HG03095 (cell line): ENCODE measurements around the gene ZSWIM8.
"Not testable (repeated sequence)": the region's sequence is repeated elsewhere in the genome, so short reads cannot be mapped to it uniquely, and the experiment has no call there.

ENCODE experiments used
- ATAC-seq: cut with Tn5 transposase; IDR thresholded peaks from one replicate; pipeline ENCODE4 v1.9.1; 2021; ENCODE audit warnings: moderate library complexity; ENCODE audit not compliant: unreplicated experiment

Gene ZSWIM8

DNA sequence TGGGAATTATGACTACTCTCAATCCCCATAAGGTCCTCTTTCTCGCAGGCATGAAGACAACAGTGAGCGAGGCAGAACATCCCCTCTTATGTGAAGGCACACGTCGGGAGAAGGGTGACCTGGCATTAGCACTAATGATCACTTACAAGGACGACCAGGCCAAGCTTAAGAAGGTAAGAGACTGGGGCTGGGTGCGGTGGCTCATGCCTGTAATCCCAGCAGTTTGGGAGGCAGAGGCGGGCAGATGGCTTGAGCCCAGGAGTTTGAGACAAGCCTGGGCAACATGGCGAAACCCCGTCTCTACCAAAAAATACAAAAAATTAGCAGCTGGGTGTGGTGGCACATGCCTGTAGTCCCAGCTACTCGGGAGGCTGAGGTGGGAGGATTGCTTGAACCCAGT lies 10.1 kb downstream of the ZSWIM8 start:
- not testable (repeated sequence) for ATAC-seq

DNA sequence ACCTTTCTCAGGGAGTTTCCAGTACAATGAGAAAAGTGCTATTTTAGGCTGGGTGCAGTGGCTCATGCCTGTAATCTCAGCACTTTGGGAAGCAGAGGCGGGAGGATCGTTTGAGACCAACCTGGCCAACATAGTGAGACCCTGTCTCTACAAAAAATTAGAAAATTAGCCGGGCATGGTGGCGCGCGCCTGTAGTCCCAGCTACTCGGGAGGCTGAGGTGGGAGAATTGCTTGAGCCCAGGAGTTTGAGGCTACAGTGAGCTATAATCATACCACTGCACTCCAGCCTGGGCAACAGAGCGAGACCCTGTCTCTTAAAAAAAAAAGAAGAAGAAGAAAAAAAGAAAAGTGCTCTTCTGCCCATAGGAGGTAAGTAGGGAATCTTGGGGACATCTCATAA lies 10.6 kb downstream of the ZSWIM8 start:
- ATAC-seq, result not testable (repeated sequence)

DNA sequence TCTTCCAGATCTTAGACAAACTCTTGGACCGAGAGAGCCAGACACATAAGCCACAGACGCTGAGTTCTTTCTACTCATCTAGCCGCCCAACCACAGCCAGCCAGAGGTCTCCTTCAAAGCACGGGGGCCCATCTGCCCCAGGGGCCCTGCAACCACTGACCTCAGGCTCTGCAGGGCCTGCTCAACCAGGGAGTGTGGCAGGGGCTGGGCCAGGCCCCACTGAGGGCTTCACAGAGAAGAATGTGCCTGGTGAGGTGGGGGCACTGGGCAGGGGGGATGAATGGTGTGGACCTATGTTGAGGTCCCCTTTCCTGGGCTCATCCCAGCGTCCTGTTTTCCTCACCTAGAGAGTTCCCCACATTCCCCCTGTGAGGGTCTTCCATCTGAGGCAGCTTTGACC lies 11.4 kb downstream of the ZSWIM8 start:
- ATAC-seq, result no peak

DNA sequence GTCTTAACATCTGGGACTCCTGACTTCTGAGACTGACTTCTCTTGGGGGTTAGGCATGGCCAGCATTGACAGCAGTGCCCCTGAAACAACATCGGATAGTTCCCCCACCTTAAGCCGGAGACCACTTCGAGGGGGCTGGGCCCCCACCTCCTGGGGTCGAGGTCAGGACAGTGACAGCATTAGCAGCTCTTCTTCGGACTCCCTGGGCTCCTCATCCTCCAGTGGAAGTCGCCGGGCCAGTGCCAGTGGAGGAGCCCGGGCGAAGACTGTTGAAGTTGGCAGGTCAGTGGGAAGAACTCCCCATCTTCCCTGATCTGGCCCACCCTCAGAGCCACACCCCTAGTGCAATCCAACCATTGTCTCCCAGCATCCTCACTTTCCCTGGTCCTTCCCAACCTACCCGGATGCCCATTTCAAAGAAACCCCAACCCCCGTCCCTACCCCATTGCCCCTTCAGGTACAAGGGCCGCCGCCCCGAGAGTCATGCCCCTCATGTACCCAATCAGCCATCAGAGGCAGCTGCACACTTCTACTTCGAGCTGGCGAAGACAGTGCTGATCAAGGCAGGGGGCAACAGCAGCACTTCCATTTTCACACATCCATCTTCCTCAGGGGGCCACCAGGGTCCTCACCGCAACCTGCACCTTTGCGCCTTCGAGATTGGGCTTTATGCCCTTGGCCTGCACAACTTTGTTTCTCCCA lies 12.1 kb downstream of the ZSWIM8 start:
- no peak for ATAC-seq

DNA sequence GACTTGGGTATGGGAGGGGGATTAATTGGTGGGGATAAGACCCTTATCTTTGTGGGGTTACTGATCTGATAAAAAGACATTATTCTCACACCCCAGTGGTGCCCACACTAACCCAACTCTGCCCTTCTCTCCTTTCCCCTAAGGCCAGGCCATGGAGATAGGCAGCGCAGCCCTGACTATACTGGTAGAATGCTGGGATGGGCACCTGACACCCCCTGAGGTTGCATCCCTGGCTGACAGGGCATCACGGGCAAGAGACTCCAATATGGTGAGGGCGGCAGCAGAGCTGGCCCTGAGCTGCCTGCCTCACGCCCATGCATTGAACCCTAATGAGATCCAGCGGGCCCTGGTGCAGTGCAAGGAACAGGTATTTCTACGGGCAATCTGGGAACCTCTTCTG lies 12.7 kb downstream of the ZSWIM8 start:
- no peak for ATAC-seq

DNA sequence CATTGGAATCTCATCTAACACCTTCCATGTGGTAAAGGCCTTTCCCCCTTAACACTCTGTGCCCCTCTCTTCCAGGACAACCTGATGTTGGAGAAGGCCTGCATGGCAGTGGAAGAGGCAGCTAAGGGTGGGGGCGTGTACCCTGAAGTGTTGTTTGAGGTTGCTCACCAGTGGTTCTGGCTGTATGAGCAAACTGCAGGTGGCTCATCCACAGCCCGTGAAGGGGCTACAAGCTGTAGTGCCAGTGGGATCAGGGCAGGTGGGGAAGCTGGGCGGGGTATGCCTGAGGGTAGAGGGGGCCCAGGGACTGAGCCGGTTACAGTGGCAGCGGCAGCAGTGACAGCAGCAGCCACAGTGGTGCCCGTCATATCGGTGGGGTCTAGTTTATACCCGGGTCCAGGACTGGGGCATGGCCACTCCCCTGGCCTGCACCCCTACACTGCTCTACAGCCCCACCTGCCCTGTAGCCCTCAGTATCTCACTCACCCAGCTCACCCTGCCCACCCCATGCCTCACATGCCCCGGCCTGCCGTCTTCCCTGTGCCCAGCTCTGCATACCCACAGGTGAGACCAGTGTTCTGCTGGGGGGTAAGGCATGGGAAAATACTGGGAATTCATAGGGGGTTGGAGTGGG lies 13.6 kb downstream of the ZSWIM8 start:
- ATAC-seq, result no peak

DNA sequence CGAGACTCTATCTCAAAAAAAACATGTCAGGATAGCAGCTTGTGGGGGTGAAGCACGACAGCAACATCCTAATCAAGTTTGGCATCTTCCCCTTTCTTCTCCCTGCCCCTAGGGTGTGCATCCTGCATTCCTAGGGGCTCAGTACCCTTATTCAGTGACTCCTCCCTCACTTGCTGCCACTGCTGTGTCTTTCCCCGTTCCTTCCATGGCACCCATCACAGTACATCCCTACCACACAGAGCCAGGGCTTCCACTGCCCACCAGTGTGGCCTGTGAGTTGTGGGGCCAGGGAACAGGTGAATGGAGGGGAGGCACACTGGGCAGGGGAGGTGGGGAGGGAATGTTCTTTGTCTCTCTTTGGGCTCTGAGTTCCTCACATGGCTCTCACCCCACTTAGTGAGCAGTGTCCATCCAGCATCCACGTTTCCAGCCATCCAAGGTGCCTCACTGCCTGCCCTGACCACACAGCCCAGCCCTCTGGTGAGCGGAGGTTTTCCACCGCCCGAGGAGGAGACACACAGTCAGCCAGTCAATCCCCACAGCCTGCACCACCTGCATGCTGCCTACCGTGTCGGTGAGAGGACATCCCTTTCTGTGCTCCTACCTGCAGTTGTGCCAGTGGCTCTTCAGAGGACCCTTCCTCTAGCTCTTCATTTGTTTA lies 14.6 kb downstream of the ZSWIM8 start:
- ATAC-seq, result no peak

DNA sequence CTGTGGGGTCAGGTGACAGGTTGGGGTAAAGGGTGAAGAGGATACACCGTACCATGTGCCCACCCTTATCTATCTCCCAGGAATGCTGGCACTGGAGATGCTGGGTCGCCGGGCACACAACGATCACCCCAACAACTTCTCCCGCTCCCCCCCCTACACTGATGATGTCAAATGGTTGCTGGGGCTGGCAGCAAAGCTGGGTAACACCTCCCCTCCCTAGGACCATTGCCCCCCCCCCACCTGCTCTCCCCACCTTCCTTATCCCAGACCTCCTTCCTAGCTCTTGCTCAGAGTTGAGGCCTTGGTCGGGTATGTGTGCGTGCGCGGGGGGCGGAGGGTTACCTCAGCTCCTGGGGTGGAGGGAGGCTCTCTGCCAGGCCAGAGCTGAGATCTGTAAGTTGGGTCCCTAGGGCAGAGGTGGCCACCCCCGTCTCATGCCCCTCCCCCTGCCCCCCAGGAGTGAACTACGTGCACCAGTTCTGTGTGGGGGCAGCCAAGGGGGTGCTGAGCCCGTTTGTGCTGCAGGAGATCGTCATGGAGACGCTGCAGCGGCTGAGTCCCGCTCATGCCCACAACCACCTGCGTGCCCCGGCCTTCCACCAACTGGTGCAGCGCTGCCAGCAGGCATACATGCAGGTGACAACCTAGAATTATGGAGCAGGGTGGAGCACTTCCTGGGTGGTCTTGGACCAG lies 15.3 kb downstream of the ZSWIM8 start:
- no peak for ATAC-seq

DNA sequence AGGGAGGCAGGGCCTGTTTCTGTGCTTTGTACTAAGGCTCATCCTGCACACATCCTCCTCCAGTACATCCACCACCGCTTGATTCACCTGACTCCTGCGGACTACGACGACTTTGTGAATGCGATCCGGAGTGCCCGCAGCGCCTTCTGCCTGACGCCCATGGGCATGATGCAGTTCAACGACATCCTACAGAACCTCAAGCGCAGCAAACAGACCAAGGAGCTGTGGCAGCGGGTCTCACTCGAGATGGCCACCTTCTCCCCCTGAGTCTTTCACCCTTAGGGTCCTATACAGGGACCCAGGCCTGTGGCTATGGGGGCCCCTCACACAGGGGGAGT lies 15.8 kb downstream of the ZSWIM8 start:
- no peak for ATAC-seq

DNA sequence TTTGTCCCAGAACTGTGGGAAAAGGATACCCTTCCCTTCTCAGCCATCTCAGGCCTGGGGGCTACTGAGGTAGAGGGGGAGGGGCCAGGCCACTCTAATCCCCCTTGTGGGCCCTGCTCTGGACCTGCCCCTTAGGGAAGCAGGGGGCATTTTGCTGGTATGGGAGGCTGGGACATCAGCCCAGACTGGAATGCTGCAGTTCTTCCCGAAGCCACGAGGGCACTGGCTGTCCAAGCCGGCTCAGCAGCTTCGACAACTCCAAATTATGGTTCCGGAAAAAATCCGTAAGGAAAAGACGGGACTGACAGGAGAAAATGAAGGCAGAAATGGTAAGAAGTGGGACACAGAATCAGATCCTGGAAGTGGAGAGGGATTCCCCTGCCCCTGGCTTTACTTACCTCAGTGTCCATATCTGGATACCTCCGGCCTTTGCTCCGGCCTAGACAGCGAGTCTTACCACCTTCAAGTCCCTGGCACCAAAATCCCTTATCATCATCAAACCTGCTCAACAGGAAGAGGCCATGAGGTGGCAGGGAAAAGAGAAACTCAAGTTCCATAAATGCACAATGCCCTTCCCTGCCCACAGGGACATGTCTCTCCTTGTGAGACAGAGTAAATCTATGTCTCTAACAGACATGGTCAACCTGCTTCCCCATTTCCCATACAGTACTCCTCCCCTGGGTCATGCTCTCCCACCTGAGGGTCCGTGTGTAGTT lies 17.0 kb downstream of the ZSWIM8 start:
- ATAC-seq, result no peak

DNA sequence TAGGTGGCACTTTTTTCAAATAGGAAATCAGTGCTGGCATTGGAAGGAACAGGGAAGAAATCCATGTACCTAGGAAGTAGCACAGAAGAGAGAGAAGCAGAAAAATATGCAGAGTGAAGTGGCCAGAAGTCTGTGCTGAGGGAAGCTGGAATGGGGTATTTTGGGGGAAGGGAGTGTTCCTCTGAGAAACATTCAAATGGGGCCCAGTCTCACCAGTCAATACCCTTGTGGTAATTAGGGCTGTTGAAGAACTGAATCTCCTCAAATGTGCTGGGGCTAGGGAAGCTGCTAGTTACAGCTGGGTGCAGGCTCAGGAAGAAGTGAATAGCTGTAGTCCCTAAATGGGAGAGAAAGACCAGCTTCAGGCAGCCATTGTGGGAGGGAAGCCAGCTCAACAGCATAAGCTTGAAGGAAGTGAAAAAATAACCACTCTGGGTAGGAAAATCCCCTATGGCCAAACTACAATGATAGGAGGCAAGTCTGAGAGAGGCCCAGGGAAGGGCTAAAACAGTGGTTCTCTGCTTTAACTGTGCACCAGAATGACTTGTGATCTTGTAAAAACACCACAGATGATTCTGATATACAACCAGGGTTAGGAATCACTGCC lies 18.4 kb downstream of the ZSWIM8 start:
- ATAC-seq, result peak; percentile 79

DNA sequence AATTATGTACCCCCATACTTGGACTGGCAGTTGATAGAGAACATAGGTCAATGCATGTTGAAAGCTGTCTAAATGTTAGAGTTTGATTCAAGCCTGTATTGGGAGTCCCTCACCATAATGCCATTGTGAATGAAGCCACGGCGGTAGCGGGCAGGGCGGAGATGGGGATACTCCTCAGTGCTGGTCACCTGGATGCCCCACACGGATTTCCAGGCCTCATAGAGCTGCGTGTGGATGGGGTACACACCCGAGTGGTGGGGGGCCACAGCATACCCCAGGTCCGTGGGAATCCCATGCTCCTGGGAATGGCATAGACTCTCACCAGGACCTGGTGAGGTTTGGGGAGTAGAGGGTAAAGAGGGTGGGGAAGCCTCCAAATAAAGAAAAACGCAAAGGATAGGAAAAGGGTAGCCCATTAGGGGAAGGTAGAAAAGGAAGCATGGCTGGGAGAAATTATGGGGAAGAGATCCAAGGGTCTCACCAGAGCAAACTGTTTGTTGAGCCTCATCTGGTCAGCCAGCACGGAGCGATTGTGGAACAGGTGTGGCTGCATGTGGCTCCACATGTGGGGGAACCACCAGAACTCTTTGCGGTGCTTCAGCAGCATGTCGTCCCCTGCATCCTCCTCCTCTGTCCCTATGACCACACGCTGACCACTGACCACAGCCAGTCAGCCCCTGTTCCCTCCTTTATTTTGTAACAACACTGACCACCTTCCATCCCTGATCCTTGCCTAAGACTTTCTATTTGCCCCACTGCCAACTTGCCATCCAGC lies 21.0 kb downstream of the ZSWIM8 start:
- ATAC-seq, result no peak

DNA sequence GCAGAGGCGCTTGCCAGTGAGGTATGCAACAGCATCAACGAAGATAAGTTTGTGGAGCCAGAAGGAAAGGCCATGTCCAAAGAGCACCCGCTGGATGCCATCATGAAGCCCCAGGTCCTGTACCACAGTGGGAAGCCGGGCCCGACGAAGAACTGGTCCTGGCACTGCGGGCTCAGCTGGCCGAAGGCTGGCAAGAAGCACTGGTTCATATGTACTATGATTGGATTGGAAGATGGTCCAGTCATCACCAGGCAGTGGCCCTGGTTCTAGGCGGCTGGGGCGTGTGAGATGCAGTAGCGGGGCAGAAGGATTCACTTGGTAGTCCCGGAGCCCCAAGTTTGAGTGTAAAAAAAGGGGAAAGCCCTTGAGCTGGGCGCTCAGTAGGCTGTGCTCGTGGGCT lies 22.1 kb downstream of the ZSWIM8 start:
- ATAC-seq, result no peak

DNA sequence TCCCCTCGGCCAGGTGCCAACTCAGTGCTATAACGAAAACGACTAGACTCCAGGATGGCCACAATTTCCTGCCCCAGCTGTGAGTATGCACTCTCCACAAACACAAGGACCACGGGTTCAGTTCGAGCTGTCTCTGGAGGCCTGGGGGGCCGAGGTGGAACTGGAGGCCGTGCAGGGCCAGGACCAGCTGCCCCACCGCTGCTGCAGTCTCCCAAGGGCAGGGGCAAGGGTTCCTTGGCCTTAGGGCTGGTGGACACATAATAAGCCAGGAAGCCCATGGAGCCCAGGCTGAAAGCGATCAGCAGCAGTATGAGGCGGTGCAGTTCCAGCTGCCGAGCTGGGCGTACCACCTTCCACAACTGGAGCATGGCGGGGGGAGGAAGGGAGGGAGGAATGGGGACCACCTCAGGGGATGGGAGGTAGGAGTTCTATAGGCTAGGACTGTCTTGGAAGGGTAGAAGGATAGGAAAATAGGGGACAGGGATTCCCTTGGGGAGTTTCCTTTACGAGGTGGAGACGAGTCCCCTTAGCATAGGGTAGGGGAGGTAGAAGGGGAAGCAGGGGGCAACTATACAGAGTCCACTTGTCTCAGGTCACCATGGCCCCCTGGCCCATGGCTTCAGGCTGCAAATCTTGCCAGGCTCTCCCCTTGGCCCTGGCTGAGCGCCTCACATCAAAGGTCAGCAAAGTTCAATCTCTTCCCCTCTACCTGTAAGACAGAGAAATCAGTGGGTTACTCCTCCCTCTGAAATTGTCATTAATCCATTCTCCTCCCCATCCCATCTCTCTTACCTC lies 22.8 kb downstream of the ZSWIM8 start:
- ATAC-seq, result no peak

DNA sequence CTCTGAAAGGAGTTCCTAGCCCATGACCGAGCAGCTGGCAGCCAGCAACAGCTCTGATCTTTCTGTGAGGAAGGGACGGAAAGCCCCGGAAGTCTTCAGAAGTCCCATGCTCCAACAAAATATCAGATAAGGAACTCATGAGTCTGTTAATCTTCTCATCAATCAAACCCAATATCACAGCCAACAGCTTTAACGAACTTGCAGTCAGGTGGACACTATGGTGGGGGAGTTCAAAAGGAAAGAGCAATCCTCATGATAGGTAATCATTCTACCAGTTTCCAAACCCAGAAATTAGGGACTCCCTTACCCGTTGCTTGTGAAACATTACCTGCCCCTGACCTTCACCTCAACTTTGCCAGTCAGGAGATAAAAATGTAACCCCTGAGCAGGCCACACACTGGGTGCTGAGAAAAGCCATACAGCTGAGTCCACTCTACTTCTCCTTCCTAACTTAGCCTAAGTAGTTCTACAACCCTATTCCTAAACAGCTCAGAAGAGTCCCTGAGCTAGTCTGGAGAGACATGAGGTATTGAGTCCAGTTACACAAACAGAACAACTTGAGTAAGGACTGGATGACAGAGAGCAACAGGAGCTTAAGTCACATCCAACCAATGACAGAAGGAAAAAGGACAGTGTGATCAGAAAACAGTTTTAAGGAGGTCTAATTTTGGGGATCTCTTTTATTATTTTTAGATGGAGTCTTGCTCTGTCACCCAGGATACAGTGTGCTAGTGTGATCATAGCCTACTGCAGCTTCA lies 23.8 kb downstream of the ZSWIM8 start:
- ATAC-seq, result no peak

DNA sequence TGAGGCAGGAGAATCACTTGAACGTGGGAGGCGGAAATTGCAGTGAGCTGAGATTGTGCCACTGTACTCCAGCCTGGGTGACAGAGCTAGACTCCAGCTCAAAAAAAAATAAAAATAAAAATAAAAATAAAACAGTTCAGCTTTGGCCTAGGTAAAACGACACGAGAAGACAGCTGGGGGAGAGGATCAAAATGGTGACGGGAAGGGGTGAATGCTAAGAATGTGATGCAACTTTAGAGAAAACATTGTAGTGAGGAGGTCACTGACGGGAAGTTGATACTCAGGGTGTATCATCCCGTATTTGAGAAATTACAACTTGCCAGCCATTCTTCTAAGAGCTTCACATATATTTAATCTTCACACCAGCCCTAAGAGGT lies 24.9 kb downstream of the ZSWIM8 start:
- ATAC-seq, result no peak

DNA sequence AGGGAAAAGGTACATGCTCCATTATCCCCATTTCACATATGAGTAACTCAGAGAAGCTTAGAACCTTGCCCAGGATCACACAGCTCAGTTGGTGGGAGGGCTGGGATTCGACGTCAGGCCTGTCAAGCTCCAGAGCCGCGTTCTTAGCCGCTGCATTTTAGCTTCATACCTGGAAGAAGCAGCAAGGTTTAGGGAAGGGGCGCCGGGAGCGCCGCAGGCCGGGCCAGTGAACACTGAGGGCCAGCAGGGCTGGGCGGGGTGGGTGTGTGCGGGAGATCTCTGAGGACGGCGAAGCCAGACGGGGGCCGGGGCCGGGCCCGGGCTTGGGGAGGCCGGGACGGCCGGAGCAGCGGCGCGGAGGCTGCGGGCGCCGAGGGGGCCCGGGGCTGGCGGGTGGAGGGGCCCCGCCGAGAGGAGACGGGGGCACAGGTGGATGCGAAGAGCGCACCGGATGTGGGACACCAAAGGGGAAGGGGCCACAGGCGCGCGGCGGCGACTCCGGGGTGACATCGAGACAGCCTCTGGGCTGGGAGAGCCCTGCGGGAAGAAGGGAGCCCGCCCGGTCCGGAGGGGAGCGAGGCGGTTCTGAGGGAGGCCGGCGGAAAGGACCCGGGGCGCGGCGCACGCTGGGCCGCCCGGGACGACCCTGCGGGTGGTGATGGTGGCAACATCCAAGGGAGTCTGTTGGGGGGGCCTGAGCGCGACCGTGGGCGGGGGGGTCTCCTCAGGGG lies 25.5 kb downstream of the ZSWIM8 start:
- ATAC-seq, result peak; percentile 20

DNA sequence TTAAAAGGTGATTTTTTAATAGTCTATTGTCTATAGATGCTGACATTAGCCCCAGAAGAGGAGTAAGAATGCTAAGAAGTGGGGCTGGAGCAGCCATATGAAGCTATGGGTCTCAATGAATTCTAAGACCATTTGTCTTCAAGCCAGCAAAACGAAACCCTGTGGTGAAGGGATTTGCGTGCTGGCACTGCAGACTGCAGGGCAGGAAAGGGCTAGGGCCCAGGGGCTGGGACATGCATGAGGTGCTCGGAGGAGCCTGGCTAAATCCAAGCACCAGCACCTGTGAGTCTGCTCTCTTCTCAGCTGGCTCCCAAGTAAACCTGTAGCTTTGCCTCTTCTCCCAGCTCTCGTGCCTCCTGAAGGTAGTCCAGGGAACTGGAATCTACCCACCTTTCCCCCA lies 27.3 kb downstream of the ZSWIM8 start:
- ATAC-seq, result no peak
